KOPT-K1 (cell line): Measurements from ENCODE around the gene ANKRD11.
"Not testable (repeated sequence)": the region's sequence is repeated elsewhere in the genome, so short reads cannot be mapped to it uniquely, and the experiment has no call there.

Experiments used
- H3K27ac ChIP-seq: fragments of 200-600 bp; sonication (generic); 2 replicates; pipeline ENCODE4 v1.5.1; 2016; ENCODE audit warnings: antibody characterized with exemption, mild to moderate bottlenecking, low read depth, low read length; ENCODE audit not compliant: poor library complexity, severe bottlenecking
- H3K36me3 ChIP-seq: fragments of 200-600 bp; sonication (generic); 2 replicates; pipeline ENCODE4 v1.5.1; 2017; ENCODE audit warnings: antibody characterized with exemption, mild to moderate bottlenecking, low read length, moderate library complexity; ENCODE audit not compliant: insufficient read depth
- H3K9me3 ChIP-seq: fragments of 200-600 bp; sonication (generic); 2 replicates; pipeline ENCODE4 v1.5.1; 2017; ENCODE audit warnings: antibody characterized with exemption, low read length, mild to moderate bottlenecking; ENCODE audit not compliant: insufficient read depth, poor library complexity, severe bottlenecking

Gene ANKRD11

DNA sequence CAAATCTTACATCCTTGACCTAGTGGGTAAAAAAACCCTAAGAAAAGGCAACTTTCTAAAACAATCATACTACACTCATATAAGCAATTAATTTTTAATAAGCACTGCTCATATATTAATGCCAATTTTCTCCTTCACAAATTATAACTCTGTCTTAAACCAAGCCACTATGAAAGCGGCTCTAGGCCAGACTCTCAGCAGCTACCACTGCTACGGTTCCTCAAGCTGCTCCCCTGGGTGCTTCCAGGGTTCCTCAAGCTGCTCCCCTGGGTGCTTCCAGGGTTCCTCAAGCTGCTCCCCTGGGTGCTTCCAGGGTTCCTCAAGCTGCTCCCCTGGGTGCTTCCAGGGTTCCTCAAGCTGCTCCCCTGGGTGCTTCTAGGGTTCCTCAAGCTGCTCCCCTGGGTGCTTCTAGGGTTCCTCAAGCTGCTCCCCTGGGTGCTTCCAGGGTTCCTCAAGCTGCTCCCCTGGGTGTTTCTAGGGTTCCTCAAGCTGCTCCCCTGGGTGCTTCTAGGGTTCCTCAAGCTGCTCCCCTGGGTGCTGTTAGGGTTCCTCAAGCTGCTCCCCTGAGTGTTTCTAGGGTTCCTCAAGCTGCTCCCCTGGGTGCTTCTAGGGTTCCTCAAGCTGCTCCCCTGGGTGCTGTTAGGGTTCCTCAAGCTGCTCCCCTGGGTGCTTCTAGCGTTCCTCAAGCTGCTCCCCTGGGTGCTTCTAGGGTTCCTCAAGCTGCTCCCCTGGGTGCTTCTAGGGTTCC, 35.8 kb downstream of the ANKRD11 start:
- H3K9me3 ChIP-seq, H3K27ac ChIP-seq, H3K36me3 ChIP-seq: not testable (repeated sequence)

DNA sequence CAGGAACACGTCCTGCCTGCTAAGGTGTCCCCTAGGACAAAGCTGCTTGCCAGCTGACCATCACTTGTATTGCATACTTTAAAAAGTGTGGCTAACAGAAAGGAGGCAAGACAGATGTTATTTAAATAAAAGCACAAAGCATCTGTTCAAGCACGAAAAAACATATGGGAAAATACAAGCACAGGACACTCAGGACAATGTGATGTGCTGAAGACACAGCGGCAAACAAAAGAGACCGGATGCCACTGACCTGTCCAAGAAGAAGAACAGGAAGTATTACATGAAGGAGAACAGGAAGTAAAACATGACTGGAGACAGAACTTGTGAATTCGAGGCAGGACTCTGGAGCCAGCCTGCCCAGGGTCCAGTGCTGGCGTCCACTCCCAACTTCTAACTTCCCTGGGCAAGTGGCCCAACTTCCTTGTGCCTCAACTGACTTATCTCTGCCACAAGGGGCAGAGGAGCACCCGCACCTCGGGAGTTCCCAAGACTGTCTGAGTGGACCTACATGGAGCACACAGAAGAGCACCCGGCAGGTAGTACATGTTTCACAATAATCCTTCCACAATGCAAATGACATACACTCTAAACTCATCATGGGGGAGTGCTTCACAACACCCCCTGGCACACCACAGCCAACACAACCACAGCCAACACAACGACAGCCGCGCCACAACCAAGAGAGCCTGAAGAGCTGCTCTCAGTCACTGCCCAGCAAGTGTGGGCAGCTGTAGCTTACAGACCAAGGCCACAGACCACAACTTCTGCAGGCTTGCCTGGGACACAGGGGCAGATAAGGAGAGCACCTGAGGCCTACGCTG, 36.6 kb downstream of the ANKRD11 start:
- peak overlapping the region; percentile 8 for H3K27ac ChIP-seq
- no peaks in the 10 kb centered on the region for H3K36me3 ChIP-seq
- no peaks in the 10 kb centered on the region for H3K9me3 ChIP-seq

DNA sequence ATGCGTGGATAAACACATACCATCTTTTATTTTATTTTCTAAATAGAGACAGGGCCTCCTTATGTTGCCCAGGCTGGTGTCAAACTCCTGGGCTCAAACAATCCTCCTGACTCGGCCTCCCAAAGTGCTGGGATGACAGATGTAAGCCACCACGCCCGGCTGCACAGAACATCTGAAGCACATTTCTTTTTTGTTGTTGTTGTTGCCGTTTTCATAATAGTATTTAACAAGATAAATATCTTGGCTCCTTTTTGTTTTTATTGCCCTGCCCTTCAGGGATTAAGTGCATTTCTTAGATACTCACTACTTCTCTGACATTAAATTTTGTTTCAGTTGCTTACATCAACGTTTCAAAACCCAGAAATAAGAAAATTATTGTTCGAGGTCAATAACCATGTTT, 37.4 kb downstream of the ANKRD11 start:
- Histone ChIP-seq H3K9me3 (no peaks in the 10 kb centered on the region), H3K36me3 (no peaks in the 10 kb centered on the region), H3K27ac (no peak overlapping the region)

GRCh38 chr16:89452241-89452640, 38.1 kb downstream of the ANKRD11 start:
- Histone ChIP-seq H3K9me3 (no peaks in the 10 kb centered on the region), H3K36me3 (no peaks in the 10 kb centered on the region), H3K27ac (no peak overlapping the region)

GRCh38 chr16:89450537-89450936, 39.8 kb downstream of the ANKRD11 start:
- Histone ChIP-seq H3K9me3 (no peaks in the 10 kb centered on the region), H3K27ac (no peak overlapping the region), H3K36me3 (no peaks in the 10 kb centered on the region)

DNA sequence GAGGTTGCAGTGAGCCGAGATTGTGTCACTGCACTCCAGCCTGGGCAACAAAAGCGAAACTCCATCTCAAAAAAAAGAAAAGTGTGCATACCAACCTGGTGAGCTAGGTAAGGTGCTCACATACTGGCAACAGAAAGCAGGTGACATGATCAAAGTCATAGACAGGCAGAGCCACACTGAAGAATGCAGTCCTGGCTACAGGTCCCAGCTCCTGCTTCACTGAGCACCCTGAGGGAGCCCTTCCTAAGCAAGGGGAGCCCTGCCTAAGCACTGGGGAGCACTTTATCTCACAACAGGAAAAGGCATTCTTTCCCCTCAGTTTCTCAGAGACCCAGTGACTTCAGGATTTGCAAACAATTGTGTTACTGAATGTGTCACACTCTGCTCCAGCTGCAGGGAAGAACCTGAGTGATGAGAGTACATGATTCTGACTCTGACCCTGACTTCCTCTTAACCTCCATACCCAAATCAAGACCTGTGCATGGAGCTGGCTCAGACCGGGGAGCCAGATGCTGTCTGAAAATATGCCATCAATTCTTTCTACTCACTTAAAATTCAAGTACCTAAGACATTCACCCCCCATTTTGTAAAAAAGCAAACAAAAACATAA, 40.5 kb downstream of the ANKRD11 start:
- H3K9me3 ChIP-seq: no peaks in the 10 kb centered on the region
- H3K27ac ChIP-seq: no peak overlapping the region
- no peaks in the 10 kb centered on the region for H3K36me3 ChIP-seq

- H3K27ac ChIP-seq: no peak overlapping the region
- H3K36me3 ChIP-seq: no peaks in the 10 kb centered on the region
Measured at GRCh38 chr16:89448656-89449055, 41.7 kb downstream of the ANKRD11 start.

GRCh38 chr16:89446975-89447293, 43.4 kb downstream of the ANKRD11 start:
- peak overlapping the region; percentile 41 for H3K27ac ChIP-seq
- no peaks in the 10 kb centered on the region for H3K36me3 ChIP-seq
- H3K9me3 ChIP-seq: no peaks in the 10 kb centered on the region

More at GRCh38 chr16:89448656-89449055, 41.7 kb downstream of the ANKRD11 start:
- H3K9me3 ChIP-seq: no peaks in the 10 kb centered on the region

GRCh38 chr16:89446136-89446974, 44.0 kb downstream of the ANKRD11 start:
- H3K36me3 ChIP-seq: no peaks in the 10 kb centered on the region
- peak overlapping the region; percentile 41 for H3K27ac ChIP-seq
- no peaks in the 10 kb centered on the region for H3K9me3 ChIP-seq

GRCh38 chr16:89445166-89445565, 45.2 kb downstream of the ANKRD11 start:
- peak overlapping the region; percentile 47 for H3K27ac ChIP-seq

DNA sequence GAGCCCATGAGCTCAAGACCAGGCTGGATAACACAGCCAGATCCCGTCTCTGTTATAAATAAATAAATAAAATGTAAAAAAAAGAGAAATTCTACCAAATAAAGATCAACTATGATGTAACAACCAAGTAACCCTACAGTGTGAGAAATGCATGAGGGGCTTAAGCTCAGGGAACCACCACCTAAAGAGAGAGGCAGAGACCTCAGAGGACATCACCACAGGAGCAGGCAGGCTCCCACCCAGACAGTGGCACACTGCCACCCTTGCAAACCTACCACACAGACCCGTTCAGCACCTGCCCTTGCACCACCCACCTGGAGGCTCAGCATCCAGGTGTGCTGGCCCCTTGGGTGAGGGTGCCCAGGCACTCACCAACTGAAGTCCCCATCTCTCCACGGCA, 45.6 kb downstream of the ANKRD11 start:
- Histone ChIP-seq H3K27ac (peak overlapping the region; percentile 47), H3K36me3 (0 out of 2 replicates have a peak, but pooled peaks cover 11% of the 10 kb centered on the region)

More at GRCh38 chr16:89445166-89445565, 45.2 kb downstream of the ANKRD11 start:
- Histone ChIP-seq H3K36me3 (0 out of 2 replicates have a peak, but pooled peaks cover 7% of the 10 kb centered on the region), H3K9me3 (no peaks in the 10 kb centered on the region)

GRCh38 chr16:89444151-89444723, 46.1 kb downstream of the ANKRD11 start:
- H3K9me3 ChIP-seq: no peaks in the 10 kb centered on the region
- peak overlapping the region; percentile 47 for H3K27ac ChIP-seq
- 0 out of 2 replicates have a peak, but pooled peaks cover 11% of the 10 kb centered on the region for H3K36me3 ChIP-seq

More for the DNA sequence above, 45.6 kb downstream of the ANKRD11 start:
- no peaks in the 10 kb centered on the region for H3K9me3 ChIP-seq

DNA sequence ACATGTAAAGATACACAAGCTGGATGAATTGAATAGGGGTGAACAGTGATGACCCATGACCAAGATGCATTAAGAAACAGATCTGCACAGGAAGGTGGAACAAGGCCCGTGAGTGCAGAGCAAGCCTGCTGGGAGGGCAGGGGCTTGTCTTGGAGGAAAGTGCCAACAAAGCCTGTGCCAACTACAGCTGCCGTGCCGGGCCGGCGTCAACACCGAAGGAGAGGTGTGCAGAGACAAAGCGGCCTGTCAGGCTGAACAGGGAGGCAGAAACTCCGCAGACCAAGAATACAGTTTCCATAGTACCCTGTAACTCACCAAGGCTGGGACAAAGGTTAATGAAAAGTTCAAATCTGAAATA, 46.7 kb downstream of the ANKRD11 start:
- Histone ChIP-seq H3K27ac (peak overlapping the region; percentile 47), H3K36me3 (peaks cover 11% of the 10 kb centered on the region; the same call in 1 of the 2 replicates), H3K9me3 (no peaks in the 10 kb centered on the region)

DNA sequence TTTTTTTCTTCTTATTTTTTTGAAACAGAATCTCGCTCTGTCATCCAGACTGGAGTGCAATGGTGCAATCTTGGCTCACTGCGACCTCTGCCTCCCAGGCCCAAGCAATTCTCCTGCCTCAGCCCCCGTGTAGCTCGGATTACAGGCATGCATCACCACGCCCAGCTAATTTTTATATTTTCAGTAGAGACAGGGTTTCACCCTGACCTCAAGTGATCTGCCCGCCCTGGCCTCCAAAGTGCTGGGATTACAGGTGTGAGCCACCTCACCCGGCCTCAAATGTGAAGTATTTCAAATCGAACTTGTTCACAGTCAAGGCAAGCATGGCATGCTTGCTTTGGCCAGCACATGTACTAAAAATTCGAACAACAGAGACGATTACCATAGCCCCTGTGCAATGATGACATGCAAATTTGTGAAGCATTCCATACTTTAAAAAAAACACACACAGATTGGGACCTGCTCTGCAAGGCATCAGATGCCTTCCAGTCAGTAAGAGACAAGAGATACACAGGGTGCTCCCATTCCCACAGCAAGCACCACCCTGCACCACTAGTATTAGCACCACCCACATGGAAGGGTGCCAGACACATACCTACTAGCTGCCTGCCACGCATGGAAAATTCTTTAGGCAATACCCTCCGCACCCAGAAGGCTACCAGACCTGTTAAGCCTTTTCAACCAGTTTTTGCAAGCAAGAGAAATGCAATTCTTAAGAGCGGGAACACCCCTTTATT, 47.2 kb downstream of the ANKRD11 start:
- H3K27ac ChIP-seq: peak overlapping the region; percentile 47
- no peaks in the 10 kb centered on the region for H3K9me3 ChIP-seq
- H3K36me3 ChIP-seq: peaks cover 16% of the 10 kb centered on the region
